A673 (cell line): ENCODE results near the gene TBCD. TPM values are rescaled to one million over a fixed set of nuclear protein-coding genes. Genes with fewer than 3 reads are reported as not detected.
A peak's percentile ranks its signal among the peaks of the same experiment; 100 is the strongest.

Source experiments
- BruUV-seq: library from RNA; stranded (reverse); fragments of 400-500 nt; replicated peaks from 2 replicates; lab custom pipeline; 2021; lab: Mats Ljungman, UMichigan
- CTCF ChIA-PET: fragments of 300-600 bp; sonication (Branson Sonifier 250); formaldehyde crosslinking; loops from one replicate; lab custom pipeline; 2022; ENCODE audit warnings: antibody characterized with exemption; lab: Charles Lee
- POLR2A ChIA-PET: fragments of 300-600 bp; sonication (Branson Sonifier 250); formaldehyde crosslinking; loops from one replicate; lab custom pipeline; 2022; ENCODE audit warnings: antibody characterized with exemption; ENCODE audit not compliant: low non-redundant PET; lab: Charles Lee
- DNase-seq: peaks from one replicate; pipeline ENCODE4 v3.0.0-alpha.2; 2015; ENCODE audit warnings: low spot score
- H3K27ac ChIP-seq: fragments of 200-600 bp; sonication (generic); 2 replicates; pipeline ENCODE4 v1.5.1; 2016; ENCODE audit warnings: mixed run types, low read depth, mild to moderate bottlenecking, mixed read lengths, antibody characterized with exemption, low read length; ENCODE audit not compliant: poor library complexity, severe bottlenecking
- H3K27me3 ChIP-seq: fragments of 200-600 bp; sonication (generic); replicated peaks from 2 replicates; pipeline ENCODE4 v1.6.1; 2017; ENCODE audit warnings: mixed run types, low read depth, mild to moderate bottlenecking, mixed read lengths, antibody characterized with exemption, low read length; ENCODE audit not compliant: insufficient read depth, poor library complexity
- H3K36me3 ChIP-seq: fragments of 200-600 bp; sonication (generic); 2 replicates; pipeline ENCODE4 v1.6.1; 2016; ENCODE audit warnings: mixed run types, mild to moderate bottlenecking, mixed read lengths, antibody characterized with exemption, low read length; ENCODE audit not compliant: insufficient read depth, poor library complexity, severe bottlenecking
- H3K4me1 ChIP-seq: fragments of 200-600 bp; sonication (generic); 2 replicates; pipeline ENCODE4 v1.6.1; 2017; ENCODE audit warnings: mixed run types, mild to moderate bottlenecking, mixed read lengths, antibody characterized with exemption, low read length; ENCODE audit not compliant: insufficient read depth, poor library complexity, severe bottlenecking
- H3K4me3 ChIP-seq: fragments of 200-600 bp; sonication (generic); 2 replicates; pipeline ENCODE4 v1.5.1; 2016; ENCODE audit warnings: low read depth, mixed run types, mild to moderate bottlenecking, mixed read lengths, low read length; ENCODE audit not compliant: poor library complexity, severe bottlenecking
- H3K9me3 ChIP-seq: fragments of 200-600 bp; sonication (generic); 2 replicates; pipeline ENCODE4 v1.6.1; 2016; ENCODE audit warnings: mixed run types, low read depth, mild to moderate bottlenecking, mixed read lengths, antibody characterized with exemption, low read length; ENCODE audit not compliant: poor library complexity, severe bottlenecking
- CTCF ChIP-seq: fragments of 300-800, 200-600 bp; sonication (generic); conservative IDR thresholded peaks from 2 replicates; pipeline ENCODE4 v1.5.1; 2017; ENCODE audit warnings: low read depth, mild to moderate bottlenecking, antibody characterized with exemption, low read length, moderate library complexity, mixed read lengths
- EZH2 ChIP-seq: fragments of 200-600 bp; sonication (generic); IDR thresholded peaks from 2 replicates; pipeline ENCODE4 v1.6.1; 2017; ENCODE audit warnings: borderline replicate concordance, low read depth, mild to moderate bottlenecking, mixed read lengths, antibody characterized with exemption, low read length; ENCODE audit not compliant: poor library complexity, severe bottlenecking
- intact Hi-C: fragments of 100-400 bp; cut with micrococcal nuclease; formaldehyde crosslinking; loops from one replicate; pipeline ENCODE4 v1.10.0; 2022; ENCODE audit not compliant: unreplicated experiment
- total RNA-seq: library from RNA; stranded (reverse); gene quantifications from 2 replicates; pipeline ENCODE4 v1.2.3, GENCODE V29; 2021

Gene TBCD
- total RNA-seq, 1 experiment from 2014 or later, result 113 TPM

- Histone ChIP-seq H3K27me3 (no peaks in the 10 kb centered on the region), H3K9me3 (no peaks in the 10 kb centered on the region), H3K36me3 (peaks cover 19% of the 10 kb centered on the region), H3K27ac (peak overlapping the region; percentile 58), H3K4me1 (peaks cover 18% of the 10 kb centered on the region), H3K4me3 (no peak overlapping the region)
- DNase-seq, result peak; percentile 85
- no TSS peak for BruUV-seq
- TF ChIP-seq CTCF (no peak), EZH2 (no peak)
- intact Hi-C loops, result no loop called here
- ChIA-PET CTCF (interaction anchor here (0.5 kb wide), 1 partner anchor 17 kb away, joined by 3 read pairs; no protein-coding TSS in a partner anchor), POLR2A (no interaction called here)
Measured at GRCh38 chr17:82931699-82932517, 180.0 kb downstream of the TBCD start.

GRCh38 chr17:82932518-82933310 is 180.8 kb downstream of the TBCD start:
- Histone ChIP-seq H3K36me3 (peaks cover 24% of the 10 kb centered on the region), H3K27me3 (no peaks in the 10 kb centered on the region), H3K4me1 (peaks cover 18% of the 10 kb centered on the region), H3K27ac (peak overlapping the region; percentile 58), H3K4me3 (no peak overlapping the region), H3K9me3 (no peaks in the 10 kb centered on the region)
- ChIA-PET POLR2A (no interaction called here), CTCF (interaction anchor here (0.5 kb wide), 1 partner anchor 18 kb away, joined by 3 read pairs; no protein-coding TSS in a partner anchor)
- DNase-seq, result no peak
- BruUV-seq, result no TSS peak
- intact Hi-C loops, result no loop called here
- TF ChIP-seq CTCF (no peak), EZH2 (no peak)

- DNase-seq, result no peak
- Histone ChIP-seq H3K4me3 (no peak overlapping the region), H3K4me1 (peaks cover 18% of the 10 kb centered on the region), H3K9me3 (no peaks in the 10 kb centered on the region), H3K27me3 (no peaks in the 10 kb centered on the region), H3K27ac (no peak overlapping the region), H3K36me3 (peaks cover 24% of the 10 kb centered on the region)
- ChIA-PET CTCF (no interaction called here), POLR2A (no interaction called here)
- no peak for TF ChIP-seq EZH2
- TF ChIP-seq CTCF, result no peak
- intact Hi-C loops, result no loop called here
- no TSS peak for BruUV-seq
Measured at GRCh38 chr17:82933911-82934310, 182.0 kb downstream of the TBCD start.
